Loucy (cell line): ENCODE measurements around the gene CHRM2.

Experiments used
- CTCF ChIP-seq: fragments of 200-600 bp; sonication (generic); conservative IDR thresholded peaks from 2 replicates; pipeline ENCODE4 v1.5.1; 2014; ENCODE audit warnings: mild to moderate bottlenecking, antibody characterized with exemption, low read length
- EZH2phosphoT487 ChIP-seq: fragments of 200-600 bp; IDR thresholded peaks from 2 replicates; pipeline ENCODE4 v1.6.1; 2018; ENCODE audit warnings: antibody characterized with exemption, mild to moderate bottlenecking, moderate library complexity, borderline replicate concordance

- no peak for TF ChIP-seq CTCF
- no peak for TF ChIP-seq EZH2phosphoT487
These were observed 9.5 kb downstream of the CHRM2 start for GRCh38 chr7:136877990-136878389.
